ENCODE results near the gene NUP37. TPM values are rescaled to one million over a fixed set of nuclear protein-coding genes. Genes with fewer than 3 reads are reported as not detected.
"Not testable (repeated sequence)": the region's sequence is repeated elsewhere in the genome, so short reads cannot be mapped to it uniquely, and the experiment has no call there.

NUP37 gene
- total RNA-seq, 2 donors from 2014 or later = 95.2 to 129 TPM

GRCh38 chr12:102120564-102120873 lies 605 bp upstream of the NUP37 start:
- peaks cover 39% of the 10 kb centered on the region for H3K4me1 Mint-ChIP-seq (ENCODE audit: low read depth)
- H3K27me3 Mint-ChIP-seq (ENCODE audit: low read depth) = no peaks in the 10 kb centered on the region
- H3K4me3 Mint-ChIP-seq = peak overlapping the region; percentile 91 to 99
- H3K27ac Mint-ChIP-seq = peak overlapping the region; percentile 89
- ATAC-seq (replicated peaks in 1 of 2) (no peak), DNase-seq (no peak)
- H3K9me3 Mint-ChIP-seq = no peaks in the 10 kb centered on the region
- peaks cover 6 to 21% of the 10 kb centered on the region in 2 donors for H3K36me3 Mint-ChIP-seq (ENCODE audit: insufficient read depth in 2 of 2)

GRCh38 chr12:102118874-102119273 lies 1.0 kb downstream of the NUP37 start:
- Mint-ChIP-seq H3K36me3 (ENCODE audit: insufficient read depth in 2 of 2) (peaks cover 6 to 14% of the 10 kb centered on the region in 2 donors), H3K27me3 (ENCODE audit: low read depth) (no peaks in the 10 kb centered on the region), H3K9me3 (no peaks in the 10 kb centered on the region), H3K4me3 (peak overlapping the region; percentile 91 to 99), H3K4me1 (ENCODE audit: low read depth) (peaks cover 39% of the 10 kb centered on the region), H3K27ac (no peak overlapping the region)
- DNase-seq = no peak
- no peak for ATAC-seq (replicated peaks in 1 of 2)

GRCh38 chr12:102116392-102116791 lies 3.5 kb downstream of the NUP37 start:
- Mint-ChIP-seq H3K4me3 (no peak overlapping the region), H3K27ac (no peak overlapping the region), H3K27me3 (ENCODE audit: low read depth) (no peaks in the 10 kb centered on the region), H3K36me3 (ENCODE audit: insufficient read depth in 2 of 2) (peaks cover 6 to 19% of the 10 kb centered on the region in 2 donors), H3K9me3 (no peaks in the 10 kb centered on the region), H3K4me1 (ENCODE audit: low read depth) (peaks cover 24% of the 10 kb centered on the region)
- ATAC-seq (replicated peaks in 1 of 2) = no peak
- no peak for DNase-seq

GRCh38 chr12:102114212-102114611 lies 5.7 kb downstream of the NUP37 start:
- no peaks in the 10 kb centered on the region for H3K27me3 Mint-ChIP-seq (ENCODE audit: low read depth)
- no peak overlapping the region for H3K4me3 Mint-ChIP-seq
- H3K4me1 Mint-ChIP-seq (ENCODE audit: low read depth) = peaks cover 12% of the 10 kb centered on the region
- DNase-seq = no peak
- peaks cover 4 to 29% of the 10 kb centered on the region in 2 donors for H3K36me3 Mint-ChIP-seq (ENCODE audit: insufficient read depth in 2 of 2)
- no peak for ATAC-seq (replicated peaks in 1 of 2)
- H3K27ac Mint-ChIP-seq = no peak overlapping the region
- no peaks in the 10 kb centered on the region for H3K9me3 Mint-ChIP-seq

GRCh38 chr12:102110782-102111181 lies 9.1 kb downstream of the NUP37 start:
- H3K27me3 Mint-ChIP-seq (ENCODE audit: low read depth) = no peaks in the 10 kb centered on the region
- no peak overlapping the region for H3K27ac Mint-ChIP-seq
- H3K4me1 Mint-ChIP-seq (ENCODE audit: low read depth) = no peaks in the 10 kb centered on the region
- peaks cover 0 to 3% of the 10 kb centered on the region in 2 donors for H3K9me3 Mint-ChIP-seq
- ATAC-seq (replicated peaks in 1 of 2) = no peak
- DNase-seq = no peak
- H3K4me3 Mint-ChIP-seq = no peak overlapping the region
- peaks cover 21 to 45% of the 10 kb centered on the region in 2 donors for H3K36me3 Mint-ChIP-seq (ENCODE audit: insufficient read depth in 2 of 2)

- no peak for DNase-seq
- H3K9me3 Mint-ChIP-seq = peaks cover 0 to 3% of the 10 kb centered on the region in 2 donors
- ATAC-seq (replicated peaks in 1 of 2) = no peak
These were observed 11.9 kb downstream of the NUP37 start for GRCh38 chr12:102107970-102108369.

GRCh38 chr12:102106905-102107304 lies 13.0 kb downstream of the NUP37 start:
- Mint-ChIP-seq H3K36me3 (ENCODE audit: insufficient read depth in 2 of 2) (peaks cover 26 to 68% of the 10 kb centered on the region in 2 donors), H3K4me3 (no peak overlapping the region), H3K27me3 (ENCODE audit: low read depth) (no peaks in the 10 kb centered on the region), H3K27ac (no peak overlapping the region), H3K4me1 (ENCODE audit: low read depth) (no peaks in the 10 kb centered on the region), H3K9me3 (peaks cover 0 to 3% of the 10 kb centered on the region in 2 donors)
- ATAC-seq (replicated peaks in 1 of 2) = no peak
- no peak for DNase-seq

More at GRCh38 chr12:102107970-102108369, 11.9 kb downstream of the NUP37 start:
- H3K4me3 Mint-ChIP-seq = no peak overlapping the region
- H3K36me3 Mint-ChIP-seq (ENCODE audit: insufficient read depth in 2 of 2) = peaks cover 26 to 68% of the 10 kb centered on the region in 2 donors
- no peaks in the 10 kb centered on the region for H3K4me1 Mint-ChIP-seq (ENCODE audit: low read depth)
- H3K27me3 Mint-ChIP-seq (ENCODE audit: low read depth) = no peaks in the 10 kb centered on the region
- H3K27ac Mint-ChIP-seq = no peak overlapping the region

GRCh38 chr12:102096855-102097254 lies 23.1 kb downstream of the NUP37 start:
- Mint-ChIP-seq H3K9me3 (no peaks in the 10 kb centered on the region), H3K36me3 (ENCODE audit: insufficient read depth in 2 of 2) (peaks cover 2 to 17% of the 10 kb centered on the region in 2 donors), H3K27ac (no peak overlapping the region), H3K4me1 (ENCODE audit: low read depth) (no peaks in the 10 kb centered on the region), H3K27me3 (ENCODE audit: low read depth) (no peaks in the 10 kb centered on the region), H3K4me3 (no peak overlapping the region)
- no peak for ATAC-seq (replicated peaks in 1 of 2)
- DNase-seq = no peak

- H3K4me1 Mint-ChIP-seq (ENCODE audit: low read depth) = no peaks in the 10 kb centered on the region
- DNase-seq (no peak), ATAC-seq (replicated peaks in 1 of 2) (peak in 1 of 2 donors; percentile 43)
- no peak overlapping the region for H3K4me3 Mint-ChIP-seq
- H3K27me3 Mint-ChIP-seq (ENCODE audit: low read depth) = no peaks in the 10 kb centered on the region
- H3K9me3 Mint-ChIP-seq = no peaks in the 10 kb centered on the region
- peaks cover 2 to 16% of the 10 kb centered on the region in 2 donors for H3K36me3 Mint-ChIP-seq (ENCODE audit: insufficient read depth in 2 of 2)
- H3K27ac Mint-ChIP-seq = no peak overlapping the region
These were observed 24.1 kb downstream of the NUP37 start for GRCh38 chr12:102095677-102096263.

GRCh38 chr12:102093319-102093718 lies 26.6 kb downstream of the NUP37 start:
- Mint-ChIP-seq H3K9me3 (no peaks in the 10 kb centered on the region), H3K27ac (no peak overlapping the region), H3K36me3 (ENCODE audit: insufficient read depth in 2 of 2) (peaks cover 2 to 12% of the 10 kb centered on the region in 2 donors), H3K4me3 (no peak overlapping the region), H3K27me3 (ENCODE audit: low read depth) (no peaks in the 10 kb centered on the region), H3K4me1 (ENCODE audit: low read depth) (no peaks in the 10 kb centered on the region)
- ATAC-seq (replicated peaks in 1 of 2) = no peak
- no peak for DNase-seq

- peaks cover 2 to 11% of the 10 kb centered on the region in 2 donors for H3K36me3 Mint-ChIP-seq (ENCODE audit: insufficient read depth in 2 of 2)
- not testable (repeated sequence) for H3K9me3 Mint-ChIP-seq; H3K4me1 Mint-ChIP-seq (ENCODE audit: low read depth); H3K4me3 Mint-ChIP-seq; H3K27ac Mint-ChIP-seq; DNase-seq; H3K27me3 Mint-ChIP-seq (ENCODE audit: low read depth); ATAC-seq (replicated peaks in 1 of 2)
These were observed 30.6 kb downstream of the NUP37 start for GRCh38 chr12:102089228-102089835.

- H3K36me3 Mint-ChIP-seq (ENCODE audit: insufficient read depth in 2 of 2) = peaks cover 3 to 25% of the 10 kb centered on the region in 2 donors
These were observed 39.1 kb downstream of the NUP37 start for GRCh38 chr12:102080842-102081241.

GRCh38 chr12:102072092-102072491 lies 47.8 kb downstream of the NUP37 start:
- DNase-seq; H3K27ac Mint-ChIP-seq; ATAC-seq (replicated peaks in 1 of 2); H3K9me3 Mint-ChIP-seq; H3K36me3 Mint-ChIP-seq (ENCODE audit: insufficient read depth in 2 of 2); H3K4me3 Mint-ChIP-seq; H3K27me3 Mint-ChIP-seq (ENCODE audit: low read depth); H3K4me1 Mint-ChIP-seq (ENCODE audit: low read depth): not testable (repeated sequence)

More at GRCh38 chr12:102080842-102081241, 39.1 kb downstream of the NUP37 start:
- no peak for DNase-seq
- no peak overlapping the region for H3K4me3 Mint-ChIP-seq
- no peaks in the 10 kb centered on the region for H3K27me3 Mint-ChIP-seq (ENCODE audit: low read depth)
- no peak for ATAC-seq (replicated peaks in 1 of 2)
- H3K4me1 Mint-ChIP-seq (ENCODE audit: low read depth) = no peaks in the 10 kb centered on the region
- H3K27ac Mint-ChIP-seq = no peak overlapping the region
- no peaks in the 10 kb centered on the region for H3K9me3 Mint-ChIP-seq

GRCh38 chr12:102069707-102070106 lies 50.2 kb downstream of the NUP37 start:
- H3K4me1 Mint-ChIP-seq (ENCODE audit: low read depth) = peaks cover 2% of the 10 kb centered on the region
- H3K9me3 Mint-ChIP-seq = no peaks in the 10 kb centered on the region
- ATAC-seq (replicated peaks in 1 of 2) (no peak), DNase-seq (no peak)
- H3K4me3 Mint-ChIP-seq = no peak overlapping the region
- H3K27me3 Mint-ChIP-seq (ENCODE audit: low read depth) = peaks cover 9% of the 10 kb centered on the region
- H3K36me3 Mint-ChIP-seq (ENCODE audit: insufficient read depth in 2 of 2) = no peaks in the 10 kb centered on the region
- H3K27ac Mint-ChIP-seq = no peak overlapping the region
